Neuronal stem cell (in vitro differentiated cells): ENCODE results near the gene SIK1.

Experiments
- DNase-seq: peaks from one replicate; pipeline ENCODE4 v3.0.0-alpha.2; 2013; ENCODE audit warnings: low spot score
- H2AFZ ChIP-seq: one replicate; pipeline ENCODE4 v1.6.1; 2013; ENCODE audit warnings: mild to moderate bottlenecking, low read length, inconsistent platforms
- H2AK5ac ChIP-seq: 2 replicates; pipeline ENCODE4 v1.6.1; 2013; ENCODE audit warnings: low read depth, mild to moderate bottlenecking, inconsistent platforms, low read length, moderate library complexity, mixed read lengths
- H2BK120ac ChIP-seq: 2 replicates; pipeline ENCODE4 v1.6.1; 2013; ENCODE audit warnings: low read depth, mild to moderate bottlenecking, inconsistent platforms, low read length, moderate library complexity, mixed read lengths
- H2BK12ac ChIP-seq: one replicate; pipeline ENCODE4 v1.6.1; 2013; ENCODE audit warnings: low read length, inconsistent platforms
- H2BK15ac ChIP-seq: 2 replicates; pipeline ENCODE4 v1.6.1; 2013; ENCODE audit warnings: mild to moderate bottlenecking, low read length, inconsistent platforms, mixed read lengths
- H2BK5ac ChIP-seq: one replicate; pipeline ENCODE4 v1.6.1; 2013; ENCODE audit warnings: inconsistent platforms, mild to moderate bottlenecking, low read length, moderate library complexity
- H3K14ac ChIP-seq: one replicate; pipeline ENCODE4 v1.6.1; 2013; ENCODE audit warnings: low read length, inconsistent platforms
- H3K18ac ChIP-seq: 2 replicates; pipeline ENCODE4 v1.6.1; 2013; ENCODE audit warnings: low read length, inconsistent platforms
- H3K23ac ChIP-seq: 2 replicates; pipeline ENCODE4 v1.6.1; 2013; ENCODE audit warnings: low read depth, mild to moderate bottlenecking, mixed read lengths, low read length, inconsistent platforms; ENCODE audit not compliant: poor library complexity
- H3K27ac ChIP-seq: replicated peaks from 3 replicates; pipeline ENCODE4 v1.5.1; 2013; ENCODE audit warnings: low read length, inconsistent platforms
- H3K27me3 ChIP-seq, 3 experiments: 2 replicates each; pipeline ENCODE4 v1.6.1; 2013; ENCODE audit warnings: low read length in 3 of 3, mild to moderate bottlenecking in 2 of 3, inconsistent platforms in 1 of 3, low read depth in 1 of 3, mixed read lengths in 1 of 3, moderate library complexity in 1 of 3; ENCODE audit not compliant: control insufficient read depth in 3 of 3, insufficient read depth in 3 of 3
- H3K36me3 ChIP-seq, 2 donors: replicated peaks in 1 of 2; 2 replicates each; pipeline ENCODE4 v1.6.1; 2013; ENCODE audit warnings: low read length in 2 of 2; ENCODE audit not compliant: control insufficient read depth in 2 of 2, insufficient read depth in 2 of 2
- H3K4ac ChIP-seq: 2 replicates; pipeline ENCODE4 v1.6.1; 2013; ENCODE audit warnings: inconsistent platforms, mild to moderate bottlenecking, low read length, moderate library complexity
- H3K4me1 ChIP-seq, 2 donors: 1 replicate in 1 of 2; 2 replicates in 1 of 2; pipeline ENCODE4 v1.6.1; 2013; ENCODE audit warnings: low read length in 2 of 2, low read depth in 1 of 2; ENCODE audit not compliant: control insufficient read depth in 2 of 2, insufficient read depth in 1 of 2
- H3K4me2 ChIP-seq: one replicate; pipeline ENCODE4 v1.6.1; 2013; ENCODE audit warnings: mild to moderate bottlenecking, low read length, inconsistent platforms; ENCODE audit not compliant: insufficient read depth, poor library complexity, severe bottlenecking
- H3K4me3 ChIP-seq, 2 donors: 2 replicates each; pipeline ENCODE4 v1.5.1; 2013; ENCODE audit warnings: low read length in 2 of 2, mild to moderate bottlenecking in 2 of 2, inconsistent platforms in 1 of 2, moderate library complexity in 1 of 2
- H3K79me1 ChIP-seq: one replicate; pipeline ENCODE4 v1.6.1; 2013; ENCODE audit warnings: low read depth, mild to moderate bottlenecking, inconsistent platforms, low read length, moderate library complexity
- H3K9ac ChIP-seq: one replicate; pipeline ENCODE4 v1.6.1; 2013; ENCODE audit warnings: mild to moderate bottlenecking, low read depth, low read length, inconsistent platforms; ENCODE audit not compliant: poor library complexity
- H3K9me3 ChIP-seq, 2 donors: replicated peaks in 1 of 2; 2 replicates each; pipeline versions ENCODE3 to v1.6.1; 2013; ENCODE audit warnings: low read length in 2 of 2, mild to moderate bottlenecking in 2 of 2, inconsistent platforms in 1 of 2, low read depth in 1 of 2, mixed read lengths in 1 of 2, moderate library complexity in 1 of 2; ENCODE audit not compliant: control insufficient read depth in 2 of 2, insufficient read depth in 1 of 2
- H4K8ac ChIP-seq: one replicate; pipeline ENCODE4 v1.6.1; 2013; ENCODE audit warnings: low read depth, mild to moderate bottlenecking, inconsistent platforms, low read length, moderate library complexity
- H4K91ac ChIP-seq: one replicate; pipeline ENCODE4 v1.6.1; 2013; ENCODE audit warnings: low read length, low read depth, mild to moderate bottlenecking, inconsistent platforms; ENCODE audit not compliant: poor library complexity
- WGBS, 2 donors: extraction: QIAGEN DNeasy Blood & Tissue Kit; methylation state at CpG; one replicate each; pipeline ENCODE4 v1.1.7; 2013; ENCODE audit warnings: missing lambda C conversion rate in 2 of 2, mixed read lengths in 1 of 2; ENCODE audit not compliant: insufficient read length in 2 of 2, insufficient replicate concordance in 1 of 2; ENCODE audit errors: extremely low coverage in 2 of 2; 5-methylcytosine and 5-hydroxymethylcytosine counted together

Gene SIK1

DNA sequence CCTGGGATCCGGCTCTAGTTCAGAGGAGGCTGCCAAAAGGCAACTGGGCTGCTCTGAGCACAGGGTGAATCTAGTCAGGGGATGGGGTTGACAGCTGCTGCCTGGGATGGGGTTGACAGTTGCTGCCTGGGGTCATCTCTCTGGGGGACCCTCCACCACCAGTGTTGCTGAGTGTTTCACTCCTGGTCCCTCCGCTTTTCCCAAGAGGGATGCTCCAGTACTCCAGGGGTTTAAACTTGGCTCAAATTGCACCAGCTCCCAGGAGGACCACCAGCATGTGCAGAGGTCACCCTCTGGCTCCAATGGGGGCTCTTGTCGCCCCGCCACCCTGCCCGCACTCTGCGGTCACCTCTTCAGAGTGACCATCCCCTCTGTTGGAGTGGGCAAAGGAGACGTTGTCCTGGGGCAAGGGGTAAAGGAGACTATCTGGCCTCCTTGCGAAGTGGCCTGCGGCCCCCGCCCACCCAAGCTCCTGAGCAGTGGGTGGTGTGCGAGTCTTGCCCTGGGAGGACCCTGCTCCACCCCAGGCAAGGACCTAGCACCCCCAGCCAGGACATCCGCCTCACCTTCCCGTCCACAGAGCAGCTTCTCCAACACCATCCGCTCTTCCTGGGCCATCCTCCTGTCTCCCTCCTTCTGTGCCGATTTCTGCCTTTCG is 52.6 kb downstream of the SIK1 start:
- no peak overlapping the region for H3K4me2 ChIP-seq
- H3K9me3 ChIP-seq: no peaks in the 10 kb centered on the region
- H2AK5ac ChIP-seq: peak overlapping the region; percentile 96
- no peak overlapping the region for H3K27ac ChIP-seq
- H4K8ac ChIP-seq: no peak overlapping the region
- no peak overlapping the region for H3K4ac ChIP-seq
- peak overlapping the region; percentile 38 for H3K14ac ChIP-seq
- peak overlapping the region; percentile 64 for H3K18ac ChIP-seq
- H3K23ac ChIP-seq: peak overlapping the region; percentile 96
- no peak overlapping the region for H3K4me3 ChIP-seq
- no peak overlapping the region for H2AFZ ChIP-seq
- H3K27me3 ChIP-seq: no peaks in the 10 kb centered on the region
- H3K4me1 ChIP-seq: peaks cover 2 to 19% of the 10 kb centered on the region in 2 donors
- H2BK5ac ChIP-seq: peak overlapping the region; percentile 11
- WGBS, 2 donors: no CpG with 5 or more reads among the region's 16 CpGs
- peak overlapping the region; percentile 72 for H2BK120ac ChIP-seq
- H2BK12ac ChIP-seq: peak overlapping the region; percentile 58
- no peaks in the 10 kb centered on the region for H3K79me1 ChIP-seq
- DNase-seq: no peak
- peak overlapping the region; percentile 98 for H2BK15ac ChIP-seq
- peak overlapping the region; percentile 44 for H3K9ac ChIP-seq
- peak overlapping the region; percentile 43 for H4K91ac ChIP-seq
- no peaks in the 10 kb centered on the region for H3K36me3 ChIP-seq

DNA sequence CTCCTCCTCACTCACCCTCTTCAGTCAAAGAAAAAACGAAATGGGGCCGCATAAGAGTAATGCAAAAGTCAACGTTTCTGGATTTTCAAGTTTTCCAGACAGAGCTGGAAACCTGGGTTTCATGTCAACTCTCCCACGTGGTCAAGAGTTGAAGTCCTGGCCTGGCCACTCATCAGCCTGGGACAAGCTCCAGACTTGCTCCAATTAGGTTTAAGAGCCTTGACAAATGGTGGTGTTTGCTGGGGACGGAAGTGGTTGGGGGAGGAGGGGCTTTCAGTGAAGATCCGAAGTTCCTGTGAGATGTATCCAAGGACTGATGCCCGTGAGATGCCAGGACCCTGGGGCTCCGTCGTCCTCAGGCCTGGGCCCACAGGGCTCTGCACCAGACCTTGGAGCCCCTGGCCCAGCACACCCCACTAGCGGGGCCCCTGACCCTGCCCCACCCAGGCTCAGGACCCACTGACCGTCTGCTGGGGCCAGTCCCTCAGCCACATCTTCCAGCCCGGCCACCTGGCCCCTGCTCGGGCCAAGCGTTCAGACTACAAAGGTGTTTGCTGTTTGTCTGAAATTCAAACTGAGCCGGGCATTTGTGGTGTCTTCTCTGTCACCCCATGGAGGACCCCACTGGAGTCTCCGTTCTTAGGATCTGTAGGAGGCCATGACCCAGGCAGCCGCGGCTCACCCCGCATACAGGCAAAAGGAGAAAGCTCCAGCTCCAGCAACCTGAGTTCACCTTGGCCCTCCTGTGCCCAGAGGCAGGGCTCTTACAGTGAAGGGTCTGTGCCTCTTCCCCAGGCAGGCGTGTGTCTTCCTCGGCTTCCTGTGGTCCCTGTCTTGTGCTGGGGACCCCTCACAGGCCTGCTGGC is 53.3 kb downstream of the SIK1 start:
- H3K18ac ChIP-seq: peak overlapping the region; percentile 64
- H2AK5ac ChIP-seq: peak overlapping the region; percentile 61
- no CpG with 5 or more reads among the region's 21 CpGs for WGBS, 2 donors
- H2BK12ac ChIP-seq: no peak overlapping the region
- peak overlapping the region; percentile 11 for H2BK5ac ChIP-seq
- H3K14ac ChIP-seq: peak overlapping the region; percentile 38
- H4K91ac ChIP-seq: no peak overlapping the region
- H3K36me3 ChIP-seq: no peaks in the 10 kb centered on the region
- H3K4me2 ChIP-seq: no peak overlapping the region
- H2BK120ac ChIP-seq: peak overlapping the region; percentile 72
- peaks cover 7 to 26% of the 10 kb centered on the region in 2 donors for H3K4me1 ChIP-seq
- no peak overlapping the region for H2AFZ ChIP-seq
- no peaks in the 10 kb centered on the region for H3K79me1 ChIP-seq
- H3K27me3 ChIP-seq: peaks cover 0 to 2% (median 0%) of the 10 kb centered on the region in 3 experiments
- H3K9me3 ChIP-seq: peaks cover 0 to 2% of the 10 kb centered on the region in 2 donors
- no peak overlapping the region for H3K27ac ChIP-seq
- H4K8ac ChIP-seq: no peak overlapping the region
- H2BK15ac ChIP-seq: peak overlapping the region; percentile 98
- DNase-seq: no peak
- H3K9ac ChIP-seq: no peak overlapping the region
- H3K4ac ChIP-seq: no peak overlapping the region
- H3K4me3 ChIP-seq: no peak overlapping the region
- H3K23ac ChIP-seq: peak overlapping the region; percentile 96

DNA sequence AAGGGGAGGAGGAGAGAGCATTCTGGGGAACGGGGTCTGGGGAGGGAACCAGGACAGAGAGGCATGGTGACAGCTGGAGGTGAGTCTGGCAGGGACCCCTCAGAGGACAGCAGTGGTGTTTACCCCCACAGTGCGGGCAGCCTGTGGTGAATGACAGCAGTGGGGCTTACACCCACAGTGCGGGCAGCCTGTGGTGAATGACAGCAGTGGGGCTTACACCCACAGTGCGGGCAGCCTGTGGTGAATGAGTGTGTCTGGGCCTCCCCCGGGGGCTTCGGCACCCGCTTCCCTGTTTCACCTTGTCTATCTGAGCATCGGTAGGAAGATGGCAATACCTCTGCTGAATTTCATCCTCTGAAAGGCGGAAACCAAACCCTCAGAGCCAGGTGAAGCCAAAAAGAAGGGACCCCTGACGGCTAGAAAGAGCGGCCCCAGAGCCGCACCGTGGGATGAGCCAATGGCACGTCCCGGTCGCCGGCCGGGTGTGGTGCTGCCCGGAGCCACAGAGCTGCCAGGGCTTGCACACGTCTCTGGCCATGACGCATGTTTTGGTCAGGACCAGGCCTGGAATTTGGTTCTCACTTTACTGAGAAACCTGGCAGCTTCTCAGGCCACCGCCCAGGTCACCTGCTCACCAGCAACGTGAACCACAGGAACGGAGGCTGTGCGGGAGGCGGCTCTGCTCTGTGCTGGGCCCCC is 54.1 kb downstream of the SIK1 start:
- Histone ChIP-seq H2BK5ac (peak overlapping the region; percentile 85), H3K4me3 (no peak overlapping the region), H3K4me1 (peaks cover 8 to 26% of the 10 kb centered on the region in 2 donors), H4K91ac (no peak overlapping the region), H2BK120ac (no peak overlapping the region), H4K8ac (no peak overlapping the region), H2AFZ (no peak overlapping the region), H3K9ac (no peak overlapping the region), H2BK12ac (no peak overlapping the region), H3K14ac (no peak overlapping the region), H3K27ac (no peak overlapping the region), H3K36me3 (no peaks in the 10 kb centered on the region), H3K27me3 (peaks cover 0 to 2% (median 0%) of the 10 kb centered on the region in 3 experiments), H3K18ac (peak overlapping the region; percentile 52), H2BK15ac (no peak overlapping the region), H3K4me2 (no peak overlapping the region), H3K79me1 (no peaks in the 10 kb centered on the region), H3K9me3 (peaks cover 0 to 3% of the 10 kb centered on the region in 2 donors), H3K4ac (no peak overlapping the region), H2AK5ac (no peak overlapping the region), H3K23ac (no peak overlapping the region)
- no peak for DNase-seq
- WGBS, 2 donors: no CpG with 5 or more reads among the region's 26 CpGs
